Melanocyte of skin (primary cell): Measurements from ENCODE around the gene GPSM3. TPM values are rescaled to one million over a fixed set of nuclear protein-coding genes. Genes with fewer than 3 reads are reported as not detected.

Source experiments
- small RNA-seq, 2 donors: library from RNA; depleted of rRNA; stranded (forward); fragments of <200 nt; gene quantifications; one replicate each; pipeline ENCODE3, GENCODE V24; 2012
- total RNA-seq, 2 donors: library from RNA; depleted of rRNA; stranded (reverse); fragments of >200 nt; gene quantifications; 2 replicates each; pipeline ENCODE4 v1.2.3, GENCODE V29; 2012

The GPSM3 gene, protein sequence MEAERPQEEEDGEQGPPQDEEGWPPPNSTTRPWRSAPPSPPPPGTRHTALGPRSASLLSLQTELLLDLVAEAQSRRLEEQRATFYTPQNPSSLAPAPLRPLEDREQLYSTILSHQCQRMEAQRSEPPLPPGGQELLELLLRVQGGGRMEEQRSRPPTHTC
- 10 to 100 TPM in 1 of 2 donors, 1 to 10 TPM in 1; 8.6 to 13.3 TPM for total RNA-seq

DNA sequence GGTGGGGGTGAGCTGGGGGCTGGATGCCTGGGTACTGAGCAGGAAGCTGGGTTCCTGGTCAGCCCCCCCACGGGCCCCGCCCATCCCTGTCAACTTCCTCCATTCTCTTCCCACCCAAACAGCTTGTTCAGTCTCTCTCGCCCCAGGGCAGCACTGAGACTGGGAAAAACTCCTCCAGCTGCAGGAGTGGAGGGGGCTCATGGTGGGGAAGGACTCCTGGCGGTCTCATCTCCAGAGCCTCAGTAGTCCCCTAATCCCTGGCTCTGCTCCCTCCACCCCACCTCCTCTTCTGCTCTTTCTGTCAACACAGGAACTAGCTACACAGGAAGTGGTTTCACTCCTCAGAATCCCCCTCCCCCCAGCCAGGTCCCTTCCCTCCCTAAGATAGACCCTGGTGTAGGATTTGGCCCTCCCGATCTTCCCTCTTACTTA is at the start of gene GPSM3:
GPSM3 (minus strand) TSS at position 36 of the 432 bp plus-strand sequence. CDS start 130 bp downstream, outside the sequence.

DNA sequence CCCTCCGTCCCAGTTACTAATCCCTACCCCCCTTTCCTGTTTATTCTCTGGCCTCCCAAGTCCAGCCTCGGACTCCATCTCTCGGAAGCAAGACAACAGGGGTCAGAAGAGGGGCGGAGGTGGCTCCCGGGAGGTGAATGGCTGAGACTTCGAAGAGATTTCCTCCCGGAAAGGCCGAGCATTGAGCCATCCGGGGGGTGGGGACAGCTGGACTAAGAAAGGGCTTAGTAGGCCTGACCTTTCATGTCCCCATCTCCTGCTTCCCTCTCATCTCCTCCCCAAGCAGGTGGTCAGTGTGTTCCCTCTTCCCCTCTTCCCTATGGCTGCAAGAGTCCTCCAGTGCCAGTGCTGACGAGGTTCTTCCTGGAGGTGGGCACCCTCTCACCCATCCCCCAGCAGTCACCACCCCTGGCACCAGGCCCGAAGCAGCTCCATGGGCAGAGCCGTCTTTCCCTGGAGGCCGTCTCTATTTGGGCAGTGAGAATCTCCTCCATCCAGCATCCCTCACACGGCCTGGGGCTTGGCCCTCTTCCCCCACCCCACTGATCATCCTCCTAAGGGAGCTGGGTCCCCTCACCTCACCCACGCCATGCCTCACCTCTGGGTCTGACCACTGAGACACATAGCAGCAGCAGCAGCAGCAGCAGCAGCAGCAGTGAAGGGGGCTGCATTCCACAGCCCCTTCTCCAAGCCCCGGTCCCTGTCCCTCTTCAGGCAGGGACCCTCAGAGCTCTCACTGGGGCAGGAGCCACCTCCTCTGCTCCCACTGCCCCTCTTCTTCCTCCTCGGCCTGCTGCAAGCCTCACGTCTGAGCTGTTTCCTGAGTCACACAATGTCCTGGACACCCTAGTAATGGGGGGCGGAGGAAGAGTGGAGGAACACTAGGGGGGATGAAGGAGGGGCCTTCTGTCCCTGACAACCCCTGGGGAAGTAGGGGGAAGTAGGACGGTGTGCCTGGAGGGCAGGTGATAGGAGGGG is 31.1 kb upstream of the GPSM3 start, which contains the start of gene NOTCH4:
NOTCH4 (minus strand) TSS at position 810 of the 978 bp plus-strand sequence; CDS start at position 671, 139 bp downstream.

DNA sequence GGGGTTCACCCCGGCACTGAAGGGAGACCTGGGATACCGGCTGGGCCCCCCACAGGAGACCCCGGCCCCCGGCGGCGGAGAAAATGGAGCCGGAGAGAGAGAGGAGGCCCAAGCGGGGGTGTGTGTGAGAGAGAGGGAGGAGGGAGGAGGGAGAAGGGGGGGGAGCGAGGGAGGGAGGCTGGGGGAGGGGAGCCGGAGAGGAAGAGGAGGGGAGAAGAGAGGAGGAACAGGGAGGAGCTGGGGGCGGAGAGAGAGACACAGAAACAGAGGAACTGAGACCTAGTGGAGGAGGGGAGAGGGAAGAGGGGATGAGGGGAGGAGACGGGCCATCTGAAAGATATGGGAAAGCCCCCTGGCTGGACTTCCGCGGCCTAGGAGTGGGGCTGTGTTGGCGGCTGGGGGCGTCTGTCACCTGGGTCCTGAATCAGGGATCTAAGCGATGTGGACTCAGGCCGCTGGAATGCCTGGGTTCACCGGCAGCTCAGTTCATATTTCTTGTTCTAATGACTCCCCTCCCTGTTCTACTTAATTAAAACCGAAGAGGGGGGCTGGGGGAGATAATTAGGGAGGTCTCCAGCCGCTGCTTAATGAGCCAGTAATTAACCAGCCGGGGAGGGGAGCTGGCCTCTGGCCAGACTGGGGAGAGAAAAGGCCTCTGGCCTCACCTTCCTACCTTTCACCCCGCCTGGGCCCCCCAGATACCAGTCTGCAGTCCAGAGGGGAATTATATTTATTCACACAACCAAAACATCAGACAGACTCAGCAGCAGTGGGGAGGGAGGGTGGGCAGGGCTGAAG is 2.2 kb downstream of the GPSM3 start, which contains the start of gene PBX2:
PBX2 (minus strand) TSS at position 149 of the 798 bp plus-strand sequence. CDS start 287 bp downstream, outside the sequence.

DNA sequence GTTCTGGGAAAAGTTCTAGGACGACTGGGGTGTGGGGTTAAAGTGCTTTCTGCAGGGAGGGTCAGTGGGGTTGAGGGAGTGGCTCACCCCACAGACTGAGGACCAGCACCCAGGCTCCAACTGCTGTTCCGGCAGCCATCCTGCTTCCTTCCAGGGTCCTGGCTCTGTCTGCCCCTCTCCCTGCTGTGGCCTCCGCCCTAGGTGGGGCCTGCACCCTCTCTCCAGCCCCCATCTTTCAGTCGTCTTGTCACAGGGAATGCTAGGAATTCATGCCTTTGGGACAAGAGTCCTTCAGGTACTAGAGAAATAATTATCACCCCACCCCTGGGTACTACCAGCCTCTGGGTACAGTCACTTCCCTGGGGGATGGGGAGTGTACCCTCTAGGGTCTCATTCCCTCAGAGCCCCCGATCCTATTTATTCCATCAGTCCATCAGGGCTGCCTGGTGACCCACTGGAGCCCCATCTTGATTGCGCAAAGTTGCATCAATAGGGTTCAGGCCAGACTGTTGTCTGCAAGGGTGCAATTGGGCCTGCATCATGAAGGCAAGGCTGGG is 8.3 kb downstream of the GPSM3 start, which contains the start of gene AGER:
AGER (minus strand) TSS at position 170 of the 557 bp plus-strand sequence; CDS start at position 139, 31 bp downstream.

DNA sequence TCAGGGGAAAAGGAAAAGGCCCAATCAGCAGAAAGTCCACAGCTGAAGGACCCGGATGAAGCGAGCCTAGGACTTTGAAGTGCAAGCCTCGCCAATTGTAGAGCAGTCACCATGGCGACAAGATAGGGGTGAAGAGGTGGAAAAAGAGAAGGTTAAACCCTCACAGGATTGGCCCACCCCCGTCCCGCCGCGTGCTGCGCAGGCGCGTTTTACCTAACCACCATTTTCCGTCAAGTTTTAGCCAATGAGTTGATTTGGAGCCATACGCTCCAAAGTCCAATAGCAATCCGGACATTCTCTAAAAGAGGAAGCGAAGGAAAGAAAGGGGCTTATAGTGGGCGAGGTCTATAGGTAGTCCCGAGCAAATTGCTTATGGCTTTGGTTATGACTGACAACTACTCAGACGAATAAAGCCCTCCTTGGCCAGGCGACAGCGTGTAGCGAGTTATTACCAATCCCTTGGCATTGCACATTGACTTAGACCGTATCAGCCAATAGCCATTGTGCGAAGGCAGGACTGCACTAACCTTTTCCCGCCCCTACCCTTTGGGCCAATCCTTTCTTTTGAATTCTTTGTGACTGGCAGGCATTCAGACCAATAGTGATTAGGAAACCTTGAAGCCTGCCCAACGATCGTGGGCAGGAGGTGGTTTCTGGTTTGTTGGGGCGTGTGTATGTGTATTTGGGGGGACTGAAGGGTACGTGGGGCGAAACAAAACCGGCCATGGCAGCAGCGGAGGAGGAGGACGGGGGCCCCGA is 14.5 kb downstream of the GPSM3 start, which contains the start of gene RNF5:
RNF5 (plus strand) TSS at position 618 of the 759 bp plus-strand sequence; CDS start at position 725, 107 bp downstream.

DNA sequence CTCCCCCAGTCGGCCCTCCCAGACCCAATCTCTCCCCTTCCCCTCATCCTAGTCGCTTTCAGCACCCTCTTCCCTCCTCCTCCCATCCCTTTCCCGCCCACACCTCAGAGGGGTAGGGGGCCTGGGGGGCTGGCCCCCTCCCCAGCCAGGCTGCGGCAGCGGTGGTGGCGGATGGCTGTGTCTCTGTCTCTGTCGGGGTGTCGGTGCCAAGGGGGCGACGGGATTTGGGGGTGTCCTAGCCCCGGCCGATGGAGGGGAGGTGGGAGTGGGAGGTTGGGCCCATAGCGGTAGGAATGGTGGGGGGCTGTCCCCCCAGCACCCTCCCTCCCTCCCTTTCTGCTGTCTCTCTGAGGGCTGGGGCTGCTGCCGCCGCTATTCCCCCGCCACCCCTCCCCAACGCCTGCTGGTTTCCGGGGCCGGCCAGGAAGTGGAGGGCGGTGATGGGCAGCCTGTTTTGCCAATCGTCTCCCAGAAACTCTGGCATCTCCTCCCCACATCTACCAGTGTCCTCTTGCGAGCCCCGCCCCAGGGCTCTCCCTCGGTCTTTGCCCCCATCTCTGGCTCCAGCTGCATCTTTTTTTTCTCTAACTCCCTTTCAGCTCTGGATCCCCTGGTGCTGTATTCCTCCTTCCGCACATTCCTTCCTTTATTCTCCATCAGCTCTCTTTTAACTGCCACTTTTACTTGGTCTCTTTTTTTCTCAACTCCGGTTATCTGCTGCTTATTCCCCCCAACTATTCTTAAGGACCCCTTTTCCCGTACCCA is 16.6 kb downstream of the GPSM3 start, which contains the start of gene AGPAT1:
AGPAT1 (minus strand) TSS at position 374 of the 765 bp plus-strand sequence. CDS start 4,588 bp downstream, outside the sequence.

DNA sequence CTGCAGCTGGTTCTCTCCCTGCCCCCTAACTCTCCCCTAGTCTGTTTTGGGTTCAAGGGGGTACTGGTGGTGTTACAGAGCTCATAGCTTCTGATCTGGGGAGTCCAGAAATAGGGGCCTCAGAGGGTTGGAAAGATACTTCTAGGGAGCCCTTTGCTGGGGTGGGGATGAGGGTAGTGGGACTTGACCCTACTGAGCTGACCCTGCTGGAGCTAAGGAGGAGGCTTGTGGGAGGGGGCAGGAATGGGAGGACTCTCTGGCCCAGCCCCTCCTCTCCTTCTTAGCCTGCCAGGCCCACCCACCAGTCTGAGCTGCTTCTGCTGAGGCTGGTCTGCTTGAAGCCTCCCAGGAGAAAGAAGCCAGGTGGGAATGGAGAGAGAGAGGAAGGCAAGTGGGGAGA is 28.1 kb downstream of the GPSM3 start, which contains the start of gene EGFL8:
EGFL8 (plus strand) TSS at position 301 of the 400 bp plus-strand sequence. CDS start 1,571 bp downstream, outside the sequence.

DNA sequence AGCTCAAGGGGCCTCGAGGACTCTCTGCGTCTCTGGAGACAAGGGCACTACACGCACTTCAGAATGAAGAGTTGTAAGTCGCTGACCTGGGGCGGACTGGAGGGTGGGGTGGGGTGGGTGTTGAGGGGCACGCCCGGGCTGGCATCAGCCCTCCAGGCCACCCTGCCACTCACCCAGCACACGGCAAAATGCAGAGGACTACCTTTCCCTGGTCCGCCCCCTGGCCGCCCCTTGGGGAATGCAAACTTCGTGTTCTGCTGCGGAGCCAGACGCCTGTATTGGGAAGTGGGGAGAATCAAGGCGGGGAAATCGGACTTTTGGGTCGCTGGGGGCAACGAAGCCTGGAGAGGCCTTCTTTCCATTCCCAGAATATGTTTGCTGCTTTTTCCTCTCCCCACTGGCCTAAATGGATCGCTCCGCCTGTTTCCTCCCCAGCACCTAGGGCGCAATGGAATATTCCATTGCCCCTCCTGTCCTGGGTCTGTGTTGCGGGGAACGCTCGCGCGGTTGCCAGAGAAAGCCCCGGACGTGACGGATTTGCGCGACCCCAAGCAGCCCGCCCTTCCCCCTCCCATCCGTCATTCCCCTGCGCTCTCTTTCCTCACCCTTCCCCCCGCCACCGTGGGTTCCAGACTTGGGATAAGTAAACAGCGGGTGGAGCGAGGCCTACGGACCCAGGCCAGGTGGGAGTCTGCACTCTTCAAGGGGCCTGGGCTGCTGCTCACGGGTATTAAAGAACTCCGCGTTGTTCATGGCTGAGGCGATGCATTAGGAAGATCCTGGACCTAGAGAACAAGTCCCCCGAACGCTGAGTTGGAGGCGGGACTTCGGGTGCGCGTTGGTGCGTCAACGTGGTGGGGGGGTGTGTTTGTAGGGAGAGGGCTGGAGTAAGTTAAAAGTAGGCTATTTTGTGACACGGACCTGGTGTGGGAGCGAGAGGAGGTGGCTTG is 38.6 kb downstream of the GPSM3 start, which contains the start of gene PPT2:
PPT2 (plus strand) TSS at position 578 of the 950 bp plus-strand sequence. CDS start 454 bp downstream, outside the sequence.

DNA sequence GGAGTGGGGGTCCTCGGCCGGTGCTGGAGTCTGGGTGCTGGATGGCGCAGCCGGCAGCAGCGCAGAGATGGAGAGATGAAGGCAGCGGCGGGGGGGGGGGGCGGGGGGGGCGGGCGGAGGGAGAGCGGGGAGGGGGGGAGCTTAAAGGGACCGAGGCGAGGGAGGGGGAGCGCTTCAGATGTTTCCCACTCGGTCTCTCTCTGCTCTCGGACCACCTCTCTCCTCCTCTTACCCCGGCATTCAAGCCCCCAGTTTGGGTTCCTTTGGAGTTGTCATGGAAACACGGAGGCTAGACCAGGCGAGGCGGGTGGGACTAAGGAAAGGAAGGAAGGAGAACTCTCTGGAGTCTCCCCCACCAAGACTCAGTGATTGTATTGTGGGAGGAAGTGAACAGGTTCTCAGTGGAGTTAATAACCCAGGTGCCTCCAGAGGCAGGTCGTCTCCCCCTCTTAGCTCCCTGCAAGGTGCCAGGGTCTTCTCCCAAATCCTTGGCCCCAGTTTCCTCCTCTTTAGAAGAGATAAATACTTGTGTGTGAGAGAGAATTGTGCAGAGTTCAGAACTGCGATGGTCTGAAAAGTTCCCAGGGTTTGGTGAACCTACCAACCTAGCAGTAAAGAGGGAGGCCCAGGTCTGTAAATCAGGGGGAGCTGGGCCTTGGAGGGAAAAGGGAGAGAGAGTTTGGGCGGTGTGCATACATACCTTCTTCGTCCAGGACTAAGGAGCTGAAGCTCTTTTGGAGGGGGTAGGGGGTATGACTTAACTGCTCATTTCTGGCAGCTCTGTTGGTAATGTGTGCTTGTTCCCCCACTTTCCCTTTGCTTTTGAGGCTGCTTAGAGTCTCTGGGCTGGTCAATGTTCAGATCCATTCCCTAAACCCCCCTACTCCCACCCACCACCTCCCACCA is 40.3 kb downstream of the GPSM3 start, which contains the start of gene PRRT1:
PRRT1 (minus strand) TSS at position 77 of the 906 bp plus-strand sequence. CDS start 112 bp downstream, outside the sequence.

Small RNA genes within 50 kb of the gene (small RNA-seq; reads per million reads assigned to genes)
- gene AL662884.1 (0 reads per million in 2 donors), gene MIR6833 (0 reads per million in 2 donors)

Other genes with a start within 250 kb of the GPSM3 start
- gene CFB, start 246.5 kb downstream of the GPSM3 start, total RNA-seq = 1 to 10 TPM; 1.7 to 4.1 TPM
- gene NELFE, start 233.7 kb downstream of the GPSM3 start, total RNA-seq = 100 to 1,000 TPM in 1 of 2 donors, 10 to 100 TPM in 1; 73.6 to 114 TPM
- gene SKIC2, start 233.5 kb downstream of the GPSM3 start, total RNA-seq = 10 to 100 TPM; 50.6 to 54.4 TPM
- 10 to 100 TPM; 13.1 to 16.0 TPM for gene DXO, start 220.5 kb downstream of the GPSM3 start, total RNA-seq
- gene C4A, start 210.6 kb downstream of the GPSM3 start, total RNA-seq = 1 to 10 TPM in 1 of 2 donors, under 1 TPM in 1; 0.33 to 1.4 TPM
- 1 to 10 TPM in 1 of 2 donors, under 1 TPM in 1; 0.67 to 1.4 TPM for gene C4B, start 177.8 kb downstream of the GPSM3 start, total RNA-seq
- gene CYP21A2, start 154.2 kb downstream of the GPSM3 start, total RNA-seq = not detected
- under 1 TPM; under 0.01 TPM for gene TNXB, start 83.3 kb downstream of the GPSM3 start, total RNA-seq
- gene ATF6B, start 64.4 kb downstream of the GPSM3 start, total RNA-seq = 10 to 100 TPM; 23.6 to 29.3 TPM
- 10 to 100 TPM in 1 of 2 donors, 1 to 10 TPM in 1; 9.6 to 14.7 TPM for gene FKBPL, start 62.4 kb downstream of the GPSM3 start, total RNA-seq
- under 1 TPM; 0.34 to 0.67 TPM for gene PRRT1, start 40.7 kb downstream of the GPSM3 start, total RNA-seq
- gene PPT2, start 38.5 kb downstream of the GPSM3 start, total RNA-seq = 10 to 100 TPM; 50.0 to 60.2 TPM
- gene EGFL8, start 28.0 kb downstream of the GPSM3 start, total RNA-seq = 10 to 100 TPM; 31.6 to 55.4 TPM
- 10 to 100 TPM; 67.9 to 76.4 TPM for gene AGPAT1, start 16.6 kb downstream of the GPSM3 start, total RNA-seq
- gene RNF5, start 14.2 kb downstream of the GPSM3 start, total RNA-seq = 10 to 100 TPM; 44.3 to 45.4 TPM
- gene AGER, start 8.4 kb downstream of the GPSM3 start, total RNA-seq = under 1 TPM; under 0.01 to 0.69 TPM
- 10 to 100 TPM; 33.0 to 36.3 TPM for gene PBX2, start 2.4 kb downstream of the GPSM3 start, total RNA-seq
- 1 to 10 TPM; 2.8 to 3.0 TPM for gene NOTCH4, start 31.4 kb upstream of the GPSM3 start, total RNA-seq
- gene TSBP1, start 179.3 kb upstream of the GPSM3 start, total RNA-seq = not detected
- gene BTNL2, start 214.5 kb upstream of the GPSM3 start, total RNA-seq = not detected
- 100 to 1,000 TPM in 1 of 2 donors, 10 to 100 TPM in 1; 20.3 to 114 TPM for gene HLA-DRA, start 247.2 kb upstream of the GPSM3 start, total RNA-seq